ENCODE results near the gene PRKAR1A.

DNA sequence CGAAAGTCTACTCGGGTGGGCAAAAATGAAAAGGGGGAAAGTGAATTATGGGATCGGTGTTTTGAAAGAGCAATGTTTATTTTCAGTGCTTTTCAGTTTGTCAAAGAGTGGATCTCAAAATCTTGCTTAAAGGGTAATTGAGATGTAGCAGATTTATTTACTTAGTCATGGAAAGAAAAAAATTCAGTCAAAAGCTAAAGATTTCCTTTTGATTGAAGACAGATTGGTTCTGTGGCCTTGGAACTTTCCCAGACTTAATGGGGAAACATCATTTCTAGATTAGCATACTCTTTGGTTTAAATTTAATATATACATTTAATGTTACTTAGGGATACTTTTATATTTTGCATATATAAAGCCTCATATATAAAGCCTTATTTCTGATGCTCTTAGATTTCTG, 20.6 kb downstream of the PRKAR1A start:
- TF ChIP-seq CTCF (IDR thresholded peaks at IDR 0.05 in 8 of 11, conservative IDR thresholded peaks at IDR 0.05 in 3 of 11) (no peak), POLR2AphosphoS5 (IDR thresholded peaks at IDR 0.05) (no peak)
